HL-60 (cell line): ENCODE data around the gene CD3E.

Experiments used
- DNase-seq, 2 experiments: peaks; one replicate each; pipeline ENCODE4 v3.0.0-alpha.2; 2010 to 2020; ENCODE audit warnings: low read depth in 1 of 2, low spot score in 1 of 2
- H3K27ac ChIP-seq: fragments of 250-450 bp; sonication (Bioruptor Pico); replicated peaks from 2 replicates; pipeline ENCODE4 v1.5.1; 2020; ENCODE audit warnings: mild to moderate bottlenecking, moderate library complexity
- H3K27me3 ChIP-seq: fragments of 250-450 bp; sonication (Bioruptor Pico); 2 replicates; pipeline ENCODE4 v1.5.1; 2021; ENCODE audit warnings: mild to moderate bottlenecking, moderate library complexity; ENCODE audit not compliant: insufficient read depth, poor library complexity, severe bottlenecking
- H3K4me3 ChIP-seq: replicated peaks from 2 replicates; pipeline ENCODE4 v1.5.1; 2011; ENCODE audit warnings: mild to moderate bottlenecking, control low read depth, low read length; ENCODE audit not compliant: insufficient read depth
- GABPA ChIP-seq: IDR thresholded peaks from 2 replicates; pipeline ENCODE4 v1.6.1; 2012; ENCODE audit warnings: low read depth
- POLR2AphosphoS5 ChIP-seq: IDR thresholded peaks from 2 replicates; pipeline ENCODE4 v1.6.1; 2012; ENCODE audit warnings: low read depth
- REST ChIP-seq: IDR thresholded peaks from 2 replicates; pipeline ENCODE4 v1.6.1; 2012; ENCODE audit warnings: low read depth; ENCODE audit not compliant: insufficient replicate concordance
- SPI1 ChIP-seq: IDR thresholded peaks from 2 replicates; pipeline ENCODE4 v1.6.1; 2012; ENCODE audit warnings: low read depth, mild to moderate bottlenecking, borderline replicate concordance
- TF ChIP-seq, protein P1 (sequence below): IDR thresholded peaks from one replicate; pipeline ENCODE4 v1.5.1; 2011; ENCODE audit warnings: low read length, control low read depth, inconsistent platforms; ENCODE audit not compliant: insufficient read depth

Gene CD3E

DNA sequence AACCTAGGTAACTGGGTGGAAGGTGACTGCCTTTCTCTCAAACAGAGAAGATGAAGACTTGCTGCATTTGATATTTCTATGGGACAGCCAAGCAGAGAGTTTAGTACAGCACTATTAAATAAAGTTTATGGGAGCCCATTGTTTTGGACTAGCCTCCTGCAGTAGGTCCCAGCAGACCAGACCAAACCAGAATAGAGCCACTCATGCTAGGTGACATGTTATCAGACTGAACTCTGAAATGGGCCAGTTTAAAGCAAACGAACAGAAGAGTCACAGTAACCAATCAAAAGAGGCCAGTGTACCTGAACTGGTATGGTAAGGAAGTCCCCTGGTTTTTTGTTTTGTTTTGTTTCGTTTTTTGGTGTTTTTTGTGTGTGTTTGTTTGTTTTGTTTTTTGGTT is 32.5 kb upstream of the CD3E start:
- no peak for TF ChIP-seq SPI1
- TF ChIP-seq, protein P1, sequence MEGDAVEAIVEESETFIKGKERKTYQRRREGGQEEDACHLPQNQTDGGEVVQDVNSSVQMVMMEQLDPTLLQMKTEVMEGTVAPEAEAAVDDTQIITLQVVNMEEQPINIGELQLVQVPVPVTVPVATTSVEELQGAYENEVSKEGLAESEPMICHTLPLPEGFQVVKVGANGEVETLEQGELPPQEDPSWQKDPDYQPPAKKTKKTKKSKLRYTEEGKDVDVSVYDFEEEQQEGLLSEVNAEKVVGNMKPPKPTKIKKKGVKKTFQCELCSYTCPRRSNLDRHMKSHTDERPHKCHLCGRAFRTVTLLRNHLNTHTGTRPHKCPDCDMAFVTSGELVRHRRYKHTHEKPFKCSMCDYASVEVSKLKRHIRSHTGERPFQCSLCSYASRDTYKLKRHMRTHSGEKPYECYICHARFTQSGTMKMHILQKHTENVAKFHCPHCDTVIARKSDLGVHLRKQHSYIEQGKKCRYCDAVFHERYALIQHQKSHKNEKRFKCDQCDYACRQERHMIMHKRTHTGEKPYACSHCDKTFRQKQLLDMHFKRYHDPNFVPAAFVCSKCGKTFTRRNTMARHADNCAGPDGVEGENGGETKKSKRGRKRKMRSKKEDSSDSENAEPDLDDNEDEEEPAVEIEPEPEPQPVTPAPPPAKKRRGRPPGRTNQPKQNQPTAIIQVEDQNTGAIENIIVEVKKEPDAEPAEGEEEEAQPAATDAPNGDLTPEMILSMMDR = no peak
- no peak for TF ChIP-seq REST
- no peak for TF ChIP-seq GABPA
- TF ChIP-seq POLR2AphosphoS5 = no peak
- DNase-seq = no peak
- no peaks in the 10 kb centered on the region for H3K27me3 ChIP-seq
- no peak overlapping the region for H3K27ac ChIP-seq
- no peak overlapping the region for H3K4me3 ChIP-seq

DNA sequence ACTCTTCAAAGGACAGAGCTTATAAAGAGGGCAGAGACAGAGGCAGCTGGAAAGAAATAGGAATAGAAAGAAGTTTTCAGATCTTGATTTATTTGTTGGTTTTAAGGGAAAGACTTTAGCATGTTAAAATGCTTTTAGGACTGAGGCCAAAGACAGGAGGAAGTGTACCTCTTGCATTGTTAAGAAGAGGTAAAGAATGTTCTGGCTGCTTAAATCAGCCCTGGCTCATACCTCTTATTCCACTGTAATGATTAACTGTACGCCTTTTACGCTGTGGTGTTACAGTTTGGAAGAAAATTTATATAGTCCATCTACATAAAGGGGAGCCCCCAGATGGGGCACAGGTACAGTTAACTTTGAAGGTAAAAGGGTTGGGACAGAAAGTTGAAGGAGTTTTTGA is 30.3 kb upstream of the CD3E start:
- TF ChIP-seq, protein P1 = no peak
- TF ChIP-seq GABPA (no peak), SPI1 (no peak), REST (no peak), POLR2AphosphoS5 (no peak)

GRCh38 chr11:118275176-118275575 is 29.4 kb upstream of the CD3E start:
- Histone ChIP-seq H3K4me3 (no peak overlapping the region), H3K27me3 (no peaks in the 10 kb centered on the region), H3K27ac (no peak overlapping the region)
- no peak for DNase-seq
- TF ChIP-seq, protein P1 = no peak
- TF ChIP-seq REST (no peak), SPI1 (no peak), GABPA (no peak), POLR2AphosphoS5 (no peak)

More for the DNA sequence above, 30.3 kb upstream of the CD3E start:
- no peak for DNase-seq
- no peaks in the 10 kb centered on the region for H3K27me3 ChIP-seq
- no peak overlapping the region for H3K4me3 ChIP-seq
- H3K27ac ChIP-seq = no peak overlapping the region
